Peyer's patch (tissue), 4 donors: ENCODE results near the gene VAMP1.

Source experiments
- POLR2A ChIP-seq, 2 donors: fragments of 450-650 bp; IDR thresholded peaks; one replicate each; pipeline ENCODE4 v1.5.1; 2017; ENCODE audit warnings: antibody characterized with exemption in 2 of 2, mild to moderate bottlenecking in 2 of 2, moderate library complexity in 2 of 2
- TF ChIP-seq, protein P1 (sequence below), 6 experiments: fragments of 450-650 bp in 4 of 6; fragments of 200-600 bp in 2 of 6; sonication (generic) in 1 of 6; IDR thresholded peaks; one replicate each; pipeline ENCODE4 v1.5.1; 2017 to 2019; ENCODE audit warnings: antibody characterized with exemption in 6 of 6, mild to moderate bottlenecking in 3 of 6, moderate library complexity in 1 of 6

DNA sequence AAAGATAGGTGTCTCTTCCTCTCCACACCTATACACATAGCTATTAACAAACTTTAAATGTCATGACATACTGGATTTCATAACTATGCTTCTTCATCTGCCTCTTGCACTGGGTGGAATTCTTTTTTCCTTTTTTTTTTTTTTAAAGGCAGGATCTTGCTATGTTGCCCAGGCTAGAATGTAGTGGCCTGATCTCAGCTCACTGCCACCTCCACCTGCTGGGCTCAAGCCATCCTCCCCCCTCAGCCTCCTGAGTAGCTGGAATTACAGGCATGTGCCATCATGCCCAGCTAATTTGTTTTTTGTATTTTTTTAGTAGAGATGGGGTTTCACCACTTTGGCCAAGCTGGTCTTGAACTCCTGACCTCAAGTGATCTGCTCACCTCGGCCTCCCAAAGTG, 17.8 kb upstream of the VAMP1 start:
- TF ChIP-seq, protein P1, sequence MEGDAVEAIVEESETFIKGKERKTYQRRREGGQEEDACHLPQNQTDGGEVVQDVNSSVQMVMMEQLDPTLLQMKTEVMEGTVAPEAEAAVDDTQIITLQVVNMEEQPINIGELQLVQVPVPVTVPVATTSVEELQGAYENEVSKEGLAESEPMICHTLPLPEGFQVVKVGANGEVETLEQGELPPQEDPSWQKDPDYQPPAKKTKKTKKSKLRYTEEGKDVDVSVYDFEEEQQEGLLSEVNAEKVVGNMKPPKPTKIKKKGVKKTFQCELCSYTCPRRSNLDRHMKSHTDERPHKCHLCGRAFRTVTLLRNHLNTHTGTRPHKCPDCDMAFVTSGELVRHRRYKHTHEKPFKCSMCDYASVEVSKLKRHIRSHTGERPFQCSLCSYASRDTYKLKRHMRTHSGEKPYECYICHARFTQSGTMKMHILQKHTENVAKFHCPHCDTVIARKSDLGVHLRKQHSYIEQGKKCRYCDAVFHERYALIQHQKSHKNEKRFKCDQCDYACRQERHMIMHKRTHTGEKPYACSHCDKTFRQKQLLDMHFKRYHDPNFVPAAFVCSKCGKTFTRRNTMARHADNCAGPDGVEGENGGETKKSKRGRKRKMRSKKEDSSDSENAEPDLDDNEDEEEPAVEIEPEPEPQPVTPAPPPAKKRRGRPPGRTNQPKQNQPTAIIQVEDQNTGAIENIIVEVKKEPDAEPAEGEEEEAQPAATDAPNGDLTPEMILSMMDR (IDR thresholded peaks at IDR 0.05), result no peak
- no peak for TF ChIP-seq POLR2A (IDR thresholded peaks at IDR 0.05)
